Measurements from ENCODE around the gene DCAF5.

GRCh38 chr14:69181491-69181890, 28.6 kb upstream of the DCAF5 start:
- TF ChIP-seq, protein P1, sequence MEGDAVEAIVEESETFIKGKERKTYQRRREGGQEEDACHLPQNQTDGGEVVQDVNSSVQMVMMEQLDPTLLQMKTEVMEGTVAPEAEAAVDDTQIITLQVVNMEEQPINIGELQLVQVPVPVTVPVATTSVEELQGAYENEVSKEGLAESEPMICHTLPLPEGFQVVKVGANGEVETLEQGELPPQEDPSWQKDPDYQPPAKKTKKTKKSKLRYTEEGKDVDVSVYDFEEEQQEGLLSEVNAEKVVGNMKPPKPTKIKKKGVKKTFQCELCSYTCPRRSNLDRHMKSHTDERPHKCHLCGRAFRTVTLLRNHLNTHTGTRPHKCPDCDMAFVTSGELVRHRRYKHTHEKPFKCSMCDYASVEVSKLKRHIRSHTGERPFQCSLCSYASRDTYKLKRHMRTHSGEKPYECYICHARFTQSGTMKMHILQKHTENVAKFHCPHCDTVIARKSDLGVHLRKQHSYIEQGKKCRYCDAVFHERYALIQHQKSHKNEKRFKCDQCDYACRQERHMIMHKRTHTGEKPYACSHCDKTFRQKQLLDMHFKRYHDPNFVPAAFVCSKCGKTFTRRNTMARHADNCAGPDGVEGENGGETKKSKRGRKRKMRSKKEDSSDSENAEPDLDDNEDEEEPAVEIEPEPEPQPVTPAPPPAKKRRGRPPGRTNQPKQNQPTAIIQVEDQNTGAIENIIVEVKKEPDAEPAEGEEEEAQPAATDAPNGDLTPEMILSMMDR (IDR thresholded peaks at IDR 0.05), result no peak
- no peak for TF ChIP-seq POLR2A (IDR thresholded peaks at IDR 0.05)

Data from ovary (tissue), 3 donors.